ENCODE results near the gene ST6GALNAC1.

The ST6GALNAC1 gene

GRCh38 chr17:76643553-76644148 is at the start of gene ST6GALNAC1:
TSS of gene ST6GALNAC1 (minus strand) at chr17:76643757. CDS start at chr17:76643638, 119 bp downstream.
- DNase-seq = no peak

- DNase-seq = no peak
Observed at GRCh38 chr17:76691379-76692191, 48.0 kb upstream of the ST6GALNAC1 start.

GRCh38 chr17:76690596-76691280 is 47.2 kb upstream of the ST6GALNAC1 start:
- DNase-seq = no peak

GRCh38 chr17:76689859-76690258 is 46.3 kb upstream of the ST6GALNAC1 start:
- no peak for DNase-seq

GRCh38 chr17:76688165-76688622 is 44.6 kb upstream of the ST6GALNAC1 start:
- no peak for DNase-seq

GRCh38 chr17:76687298-76688164 is 44.0 kb upstream of the ST6GALNAC1 start:
- DNase-seq = no peak

GRCh38 chr17:76686538-76687297 is 43.2 kb upstream of the ST6GALNAC1 start:
- DNase-seq = no peak

- DNase-seq = no peak
Observed at GRCh38 chr17:76685846-76686245, 42.3 kb upstream of the ST6GALNAC1 start.

- DNase-seq = no peak
Observed at GRCh38 chr17:76685366-76685765, 41.8 kb upstream of the ST6GALNAC1 start.

- DNase-seq = no peak
Observed at GRCh38 chr17:76684756-76685155, 41.2 kb upstream of the ST6GALNAC1 start.

GRCh38 chr17:76683921-76684745 is 40.6 kb upstream of the ST6GALNAC1 start:
- peak; percentile 26 for DNase-seq

GRCh38 chr17:76683011-76683755 is 39.6 kb upstream of the ST6GALNAC1 start:
- no peak for DNase-seq

GRCh38 chr17:76682296-76682695 is 38.7 kb upstream of the ST6GALNAC1 start:
- no peak for DNase-seq

- peak; percentile 61 for DNase-seq
Observed at GRCh38 chr17:76681222-76682137, 37.9 kb upstream of the ST6GALNAC1 start.

GRCh38 chr17:76679239-76679638 is 35.7 kb upstream of the ST6GALNAC1 start:
- no peak for DNase-seq

GRCh38 chr17:76678330-76678729 is 34.8 kb upstream of the ST6GALNAC1 start:
- no peak for DNase-seq

GRCh38 chr17:76677406-76677805 is 33.8 kb upstream of the ST6GALNAC1 start:
- no peak for DNase-seq

GRCh38 chr17:76676629-76677028 is 33.1 kb upstream of the ST6GALNAC1 start:
- DNase-seq = no peak

GRCh38 chr17:76675648-76676047 is 32.1 kb upstream of the ST6GALNAC1 start:
- no peak for DNase-seq

Measured in COR-L47 (cell line).